GM12865 (cell line): ENCODE results near the gene PRIMA1.

Experiments used
- DNase-seq: peaks from one replicate; pipeline ENCODE4 v3.0.0; 2010; ENCODE audit warnings: low read depth
- H3K4me3 ChIP-seq: 2 replicates; pipeline ENCODE4 v1.5.1; 2011; ENCODE audit warnings: mild to moderate bottlenecking, low read depth, low read length, control low read depth
- TF ChIP-seq, protein P1 (sequence below): IDR thresholded peaks from 2 replicates; pipeline ENCODE4 v1.5.1; 2011; ENCODE audit warnings: low read length, control low read depth, low read depth, inconsistent platforms; ENCODE audit not compliant: insufficient read depth; ENCODE audit errors: missing control alignments

The PRIMA1 gene

DNA sequence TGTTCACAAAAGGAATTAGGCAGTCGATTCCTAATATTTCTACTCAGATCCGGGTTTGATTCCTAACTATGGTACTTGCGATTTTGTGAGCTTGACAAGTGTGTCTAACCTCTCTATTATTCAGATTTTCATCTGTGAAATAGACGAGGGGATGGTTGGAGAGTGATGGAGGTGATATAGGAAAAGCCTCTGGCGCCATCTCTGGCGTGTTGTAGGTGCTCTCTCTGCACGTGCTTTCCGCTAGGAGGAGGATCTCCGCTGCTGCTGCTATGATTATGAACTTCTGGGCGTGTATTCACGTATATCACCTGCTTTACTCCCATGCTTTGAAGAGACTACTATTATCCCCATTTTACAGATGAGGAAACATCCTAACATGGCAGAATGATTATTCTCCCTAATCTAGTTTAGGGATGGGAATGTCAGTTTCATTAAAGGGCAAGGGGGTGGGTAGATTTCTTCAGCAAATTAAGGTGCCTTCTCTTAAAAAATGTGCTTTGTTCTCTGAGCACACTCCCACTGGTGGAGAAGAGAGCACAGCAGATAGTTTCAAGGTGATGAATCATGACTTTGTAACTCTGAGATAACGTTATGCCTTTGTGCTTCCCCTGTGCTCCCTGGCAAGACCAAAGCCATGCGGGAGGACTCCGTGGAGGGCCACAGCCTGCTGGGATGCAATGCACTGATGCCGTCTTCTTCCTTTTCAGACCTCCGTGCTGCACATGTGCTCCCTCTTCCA, 97.1 kb downstream of the PRIMA1 start:
- DNase-seq = no peak
- H3K4me3 ChIP-seq = no peak overlapping the region
- TF ChIP-seq, protein P1, sequence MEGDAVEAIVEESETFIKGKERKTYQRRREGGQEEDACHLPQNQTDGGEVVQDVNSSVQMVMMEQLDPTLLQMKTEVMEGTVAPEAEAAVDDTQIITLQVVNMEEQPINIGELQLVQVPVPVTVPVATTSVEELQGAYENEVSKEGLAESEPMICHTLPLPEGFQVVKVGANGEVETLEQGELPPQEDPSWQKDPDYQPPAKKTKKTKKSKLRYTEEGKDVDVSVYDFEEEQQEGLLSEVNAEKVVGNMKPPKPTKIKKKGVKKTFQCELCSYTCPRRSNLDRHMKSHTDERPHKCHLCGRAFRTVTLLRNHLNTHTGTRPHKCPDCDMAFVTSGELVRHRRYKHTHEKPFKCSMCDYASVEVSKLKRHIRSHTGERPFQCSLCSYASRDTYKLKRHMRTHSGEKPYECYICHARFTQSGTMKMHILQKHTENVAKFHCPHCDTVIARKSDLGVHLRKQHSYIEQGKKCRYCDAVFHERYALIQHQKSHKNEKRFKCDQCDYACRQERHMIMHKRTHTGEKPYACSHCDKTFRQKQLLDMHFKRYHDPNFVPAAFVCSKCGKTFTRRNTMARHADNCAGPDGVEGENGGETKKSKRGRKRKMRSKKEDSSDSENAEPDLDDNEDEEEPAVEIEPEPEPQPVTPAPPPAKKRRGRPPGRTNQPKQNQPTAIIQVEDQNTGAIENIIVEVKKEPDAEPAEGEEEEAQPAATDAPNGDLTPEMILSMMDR = no peak

DNA sequence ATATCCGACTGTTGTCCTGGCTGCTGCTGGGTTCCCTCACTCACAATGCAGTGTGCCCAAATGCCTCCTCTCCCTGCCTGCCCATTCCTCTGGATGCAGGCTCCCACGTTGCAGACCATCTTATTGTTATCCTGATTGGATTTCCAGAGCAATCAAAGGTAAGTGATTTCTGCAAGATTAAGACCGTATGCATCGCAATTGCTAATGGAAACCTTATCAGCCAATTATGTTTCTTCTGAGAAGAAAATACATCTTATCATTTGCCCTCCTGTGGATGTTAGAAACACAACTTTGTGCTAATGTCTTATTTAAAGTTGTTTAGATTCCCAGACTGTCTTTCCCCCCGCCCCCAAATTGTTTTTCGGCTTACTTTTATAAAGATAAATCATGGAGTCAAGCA, 98.1 kb downstream of the PRIMA1 start:
- TF ChIP-seq, protein P1 = no peak
- H3K4me3 ChIP-seq = no peak overlapping the region
- DNase-seq = no peak

DNA sequence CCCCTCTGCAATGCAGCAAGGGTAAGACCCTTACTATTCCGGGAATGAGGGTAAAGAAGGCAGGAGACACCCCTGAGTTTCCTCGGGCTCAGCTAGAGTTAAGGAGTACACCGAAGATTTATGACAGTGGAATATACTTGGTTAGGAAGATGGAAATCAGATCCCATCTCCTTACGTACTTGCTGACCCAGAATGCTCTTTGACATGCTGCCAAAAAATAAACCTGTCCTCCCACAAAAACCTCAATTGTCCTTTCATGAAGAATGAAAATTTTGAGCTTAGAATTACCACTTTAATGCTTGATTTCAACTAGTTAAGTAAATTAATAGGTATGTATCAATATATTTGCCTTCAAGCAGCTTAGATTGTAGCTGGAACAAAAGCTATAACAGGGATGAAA, 99.5 kb downstream of the PRIMA1 start:
- DNase-seq = no peak
- H3K4me3 ChIP-seq = no peak overlapping the region
- TF ChIP-seq, protein P1 = no peak

DNA sequence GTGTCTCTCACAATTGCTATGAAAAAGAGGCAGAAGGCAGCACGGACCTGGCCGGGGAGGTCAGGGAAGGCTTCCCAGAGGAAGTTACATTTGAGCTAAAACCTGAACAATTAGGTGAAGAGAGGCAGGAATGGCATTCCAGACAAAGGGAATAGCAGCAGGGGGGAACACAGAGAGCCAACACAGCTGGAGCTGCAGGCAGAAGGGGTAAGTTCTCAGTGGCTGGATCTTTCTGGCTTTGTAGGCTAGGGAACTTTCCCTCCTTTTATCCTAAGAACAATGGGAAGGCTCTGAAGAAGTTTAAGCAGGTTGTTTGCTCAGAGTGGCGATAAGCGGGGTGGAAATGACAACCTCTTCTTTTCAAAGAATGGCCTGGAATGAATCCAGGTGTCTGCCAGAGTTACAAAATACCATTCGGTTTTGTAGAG, 100.0 kb downstream of the PRIMA1 start:
- TF ChIP-seq, protein P1 = no peak
- DNase-seq = no peak
- H3K4me3 ChIP-seq = no peak overlapping the region

DNA sequence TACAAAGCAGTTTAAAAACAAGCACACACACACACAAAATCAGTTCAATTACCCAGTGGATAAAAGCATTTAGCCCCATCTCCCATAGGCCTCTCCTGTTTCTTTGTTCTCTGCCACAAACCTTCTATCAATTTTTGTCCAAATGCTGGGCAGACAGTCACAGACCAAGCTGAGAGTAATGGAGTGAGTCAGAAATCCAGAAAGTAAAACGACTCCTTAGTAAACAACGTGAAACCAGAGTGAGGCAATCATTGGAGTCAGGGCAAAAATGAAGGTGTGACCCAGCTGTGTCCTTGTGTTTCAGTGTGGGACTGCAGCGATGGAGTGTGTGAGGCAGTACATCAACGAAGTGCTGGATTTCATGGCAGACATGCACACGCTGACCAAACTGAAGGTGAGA, 102.0 kb downstream of the PRIMA1 start:
- DNase-seq = no peak
- TF ChIP-seq, protein P1 = no peak
- no peak overlapping the region for H3K4me3 ChIP-seq

DNA sequence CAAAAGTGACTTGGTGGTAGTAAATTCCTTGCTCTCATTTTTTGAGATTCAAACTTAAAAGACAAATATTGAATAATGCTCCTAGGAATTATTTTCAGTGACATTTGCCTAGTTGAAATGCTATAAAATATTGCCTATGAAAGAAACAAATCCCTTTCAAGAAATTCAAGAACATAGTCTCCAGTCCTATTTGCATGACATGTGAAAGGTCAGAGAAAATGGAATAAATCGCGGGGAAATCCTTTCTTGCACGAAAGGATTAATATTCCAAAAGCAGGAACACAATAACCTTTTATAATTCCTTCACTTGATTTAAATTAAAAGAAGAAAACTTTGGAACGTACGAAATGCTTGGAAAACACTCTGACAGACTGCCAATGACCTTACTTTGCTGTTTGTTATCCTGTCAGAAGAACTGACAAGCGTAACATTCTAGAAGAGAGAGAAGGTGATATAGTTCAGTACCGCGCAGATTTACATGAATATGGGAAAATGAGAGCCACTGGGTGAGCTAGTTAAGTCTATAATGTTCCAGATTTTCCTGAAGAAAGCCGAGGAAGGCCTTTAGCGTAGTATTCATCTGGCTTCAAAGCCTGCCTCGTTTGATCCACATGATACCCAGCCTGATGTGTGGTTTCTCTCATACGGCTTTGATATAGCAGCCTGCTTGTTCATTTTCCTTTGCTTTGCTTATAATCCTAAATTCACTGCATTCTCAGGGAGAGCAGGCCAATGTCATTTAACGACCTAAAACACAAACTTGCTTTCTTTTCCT, 103.0 kb downstream of the PRIMA1 start:
- TF ChIP-seq, protein P1 = no peak
- no peak for DNase-seq
- no peak overlapping the region for H3K4me3 ChIP-seq
